Ishikawa (cell line): ENCODE data around the gene UFC1.

Source experiments
- CEBPB ChIP-seq: IDR thresholded peaks from 2 replicates; pipeline ENCODE4 v1.6.1; 2012
- CREB1 ChIP-seq: IDR thresholded peaks from 2 replicates; pipeline ENCODE4 v1.6.1; 2012; ENCODE audit warnings: low read depth
- EGR1 ChIP-seq: IDR thresholded peaks from 2 replicates; pipeline ENCODE4 v1.6.1; 2012
- EP300 ChIP-seq: IDR thresholded peaks from 2 replicates; pipeline ENCODE4 v1.6.1; 2012; ENCODE audit warnings: borderline replicate concordance
- FOXM1 ChIP-seq: IDR thresholded peaks from 2 replicates; pipeline ENCODE4 v1.6.1; 2012; ENCODE audit warnings: low read depth, borderline replicate concordance
- MAX ChIP-seq: IDR thresholded peaks from 2 replicates; pipeline ENCODE4 v1.6.1; 2012
- NFIC ChIP-seq: IDR thresholded peaks from 2 replicates; pipeline ENCODE4 v1.6.1; 2012
- RAD21 ChIP-seq: IDR thresholded peaks from 2 replicates; pipeline ENCODE4 v1.6.1; 2012; ENCODE audit warnings: low read depth
- REST ChIP-seq: IDR thresholded peaks from 2 replicates; pipeline ENCODE4 v1.6.1; 2012; ENCODE audit warnings: low read depth, mild to moderate bottlenecking
- TAF1 ChIP-seq: IDR thresholded peaks from 2 replicates; pipeline ENCODE4 v1.6.1; 2012; ENCODE audit warnings: low read depth, mild to moderate bottlenecking
- TCF12 ChIP-seq: IDR thresholded peaks from 2 replicates; pipeline ENCODE4 v1.6.1; 2012; ENCODE audit warnings: low read depth
- TEAD4 ChIP-seq: IDR thresholded peaks from 2 replicates; pipeline ENCODE4 v1.6.1; 2012
- USF1 ChIP-seq: IDR thresholded peaks from 2 replicates; pipeline ENCODE4 v1.6.1; 2012
- YY1 ChIP-seq: IDR thresholded peaks from 2 replicates; pipeline ENCODE4 v1.6.1; 2012; ENCODE audit warnings: low read depth
- ZBTB7A ChIP-seq: IDR thresholded peaks from 2 replicates; pipeline ENCODE4 v1.6.1; 2012; ENCODE audit warnings: low read depth

UFC1 gene

GRCh38 chr1:161188381-161188780 is 34.6 kb downstream of the UFC1 start:
- TF ChIP-seq CREB1 (no peak), TCF12 (no peak), EP300 (no peak), REST (no peak), TAF1 (no peak), USF1 (no peak), TEAD4 (no peak), CEBPB (no peak), RAD21 (no peak), EGR1 (no peak), MAX (no peak), ZBTB7A (no peak), NFIC (no peak), FOXM1 (no peak), YY1 (no peak)

- TF ChIP-seq TCF12 (no peak), REST (no peak), EP300 (no peak), ZBTB7A (no peak), TEAD4 (no peak), TAF1 (no peak), CREB1 (no peak), USF1 (no peak), EGR1 (no peak), CEBPB (no peak), MAX (no peak), YY1 (no peak), NFIC (no peak), RAD21 (no peak)
These were observed 35.3 kb downstream of the UFC1 start for GRCh38 chr1:161189036-161189435.

- TF ChIP-seq RAD21: no peak
- no peak for TF ChIP-seq CREB1
- no peak for TF ChIP-seq USF1
- no peak for TF ChIP-seq REST
- no peak for TF ChIP-seq TAF1
- TF ChIP-seq EP300: no peak
These were observed 37.3 kb downstream of the UFC1 start for GRCh38 chr1:161190962-161191521.

- no peak for TF ChIP-seq EGR1
- TF ChIP-seq REST: no peak
- no peak for TF ChIP-seq EP300
- TF ChIP-seq TCF12: no peak
- TF ChIP-seq ZBTB7A: no peak
- TF ChIP-seq YY1: no peak
- TF ChIP-seq MAX: no peak
- no peak for TF ChIP-seq FOXM1
- no peak for TF ChIP-seq NFIC
- no peak for TF ChIP-seq RAD21
- TF ChIP-seq CEBPB: no peak
- TF ChIP-seq TEAD4: no peak
- no peak for TF ChIP-seq CREB1
- TF ChIP-seq USF1: no peak
These were observed 38.2 kb downstream of the UFC1 start for GRCh38 chr1:161191971-161192370.
